AG09319 (cell line): ENCODE results near the gene MAST4.

Experiments used
- DNase-seq: peaks from one replicate; pipeline ENCODE4 v3.0.0-alpha.2; 2010; ENCODE audit warnings: low read depth; ENCODE audit errors: extremely low read depth
- CTCF ChIP-seq: IDR thresholded peaks from 2 replicates; pipeline ENCODE4 v1.5.1; 2011; ENCODE audit warnings: low read depth, mild to moderate bottlenecking, inconsistent platforms, low read length, moderate library complexity

The MAST4 gene

DNA sequence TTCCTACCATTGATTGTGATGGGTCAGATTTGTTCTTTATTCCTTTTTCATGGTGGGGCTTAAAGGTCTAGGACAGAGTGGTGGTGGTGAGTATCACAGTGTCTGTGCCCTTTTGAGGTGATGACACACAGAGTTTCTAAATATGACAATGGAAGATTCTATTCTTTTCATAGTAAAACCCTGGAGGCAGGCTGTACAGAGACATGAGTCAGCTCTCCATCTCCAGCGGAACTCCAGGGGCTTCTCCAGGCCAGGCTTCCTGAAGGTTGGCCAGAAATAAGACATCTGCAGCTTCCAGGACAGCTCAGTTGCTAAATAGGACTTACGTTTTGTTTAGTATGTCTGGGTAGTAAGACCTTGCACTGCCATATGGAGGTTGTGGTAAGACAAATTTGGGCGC is 370.9 kb downstream of the MAST4 start:
- TF ChIP-seq CTCF: no peak
- no peak for DNase-seq

DNA sequence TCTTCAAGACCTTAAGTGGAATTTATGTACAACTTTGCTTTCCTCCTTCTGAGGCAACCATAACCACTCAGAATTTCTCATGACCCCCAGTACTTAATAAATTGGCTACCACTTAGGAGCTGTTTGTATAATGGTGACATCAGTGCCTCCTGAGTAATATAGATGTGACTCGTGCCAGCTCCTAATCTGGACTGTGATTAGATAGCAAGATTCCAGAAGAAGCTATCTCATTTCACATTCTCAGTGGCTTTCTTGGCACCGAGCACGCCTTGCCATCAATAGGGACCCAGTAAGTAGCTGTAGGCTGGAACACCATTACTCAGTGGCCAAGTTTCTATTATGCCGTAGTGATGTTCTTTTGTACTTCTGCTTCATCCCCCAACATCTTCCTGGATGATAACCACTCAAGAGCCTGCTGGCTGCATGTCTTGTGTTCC is 371.7 kb downstream of the MAST4 start:
- no peak for DNase-seq

DNA sequence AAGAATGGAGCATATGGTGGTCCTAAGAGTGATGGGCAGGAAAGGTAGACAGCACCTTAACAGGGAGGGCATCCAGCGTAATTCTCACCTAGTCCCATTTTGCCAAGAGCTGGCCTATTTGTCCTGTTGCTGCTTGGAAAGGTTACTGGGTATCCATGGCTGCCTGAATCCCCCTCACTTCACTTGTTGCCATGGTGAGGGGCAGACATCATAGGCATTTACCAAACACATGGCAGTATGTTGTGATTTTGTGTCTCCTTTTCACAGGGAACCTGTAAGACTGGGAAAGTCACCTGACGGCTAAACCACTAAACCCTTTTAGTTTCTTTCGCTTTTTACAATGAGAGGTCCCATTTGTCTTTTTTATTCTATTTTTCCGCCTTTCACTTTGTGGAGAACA is 373.3 kb downstream of the MAST4 start:
- no peak for TF ChIP-seq CTCF
- DNase-seq: no peak

More for the DNA sequence above, 371.7 kb downstream of the MAST4 start:
- no peak for TF ChIP-seq CTCF

GRCh38 chr5:66969963-66970362 is 373.8 kb downstream of the MAST4 start:
- no peak for TF ChIP-seq CTCF
- no peak for DNase-seq

DNA sequence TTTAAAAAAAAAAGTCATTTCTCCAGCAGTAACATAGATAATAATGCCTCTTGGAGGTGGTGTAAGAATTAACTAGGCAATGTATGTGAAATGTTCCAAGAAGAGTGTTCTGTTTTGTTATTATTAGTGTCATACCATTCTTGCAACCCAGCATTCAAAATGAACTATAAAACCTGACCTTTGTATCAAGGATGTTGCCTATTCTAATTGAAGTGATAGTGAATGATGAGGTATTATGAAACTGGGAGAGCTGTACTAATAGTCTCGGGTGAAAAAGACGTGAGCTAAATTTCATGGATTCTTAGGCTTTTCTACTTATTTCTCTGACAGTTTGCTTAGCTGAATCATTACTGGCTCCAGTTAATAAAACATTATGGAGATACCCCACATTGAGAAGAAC is 375.8 kb downstream of the MAST4 start:
- TF ChIP-seq CTCF: no peak
- no peak for DNase-seq

DNA sequence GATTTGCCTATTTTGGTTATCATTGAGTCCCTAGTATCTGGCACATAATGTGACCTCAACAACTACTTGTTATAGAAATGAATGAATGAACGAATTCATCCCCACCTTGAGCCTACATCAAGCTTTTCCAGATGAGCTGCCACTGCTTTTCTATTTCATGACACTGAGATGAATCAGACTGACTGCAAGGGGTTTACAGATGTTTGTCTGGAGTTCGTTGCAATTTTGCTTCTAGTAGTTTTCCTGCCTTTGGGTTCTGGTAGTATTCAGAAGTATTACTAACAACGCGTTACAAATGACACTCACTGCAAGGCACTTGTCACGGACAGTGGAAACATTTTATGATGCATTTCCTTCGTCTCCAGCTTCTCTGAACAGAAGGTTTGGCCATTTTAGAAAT is 378.1 kb downstream of the MAST4 start:
- DNase-seq: no peak
- no peak for TF ChIP-seq CTCF

DNA sequence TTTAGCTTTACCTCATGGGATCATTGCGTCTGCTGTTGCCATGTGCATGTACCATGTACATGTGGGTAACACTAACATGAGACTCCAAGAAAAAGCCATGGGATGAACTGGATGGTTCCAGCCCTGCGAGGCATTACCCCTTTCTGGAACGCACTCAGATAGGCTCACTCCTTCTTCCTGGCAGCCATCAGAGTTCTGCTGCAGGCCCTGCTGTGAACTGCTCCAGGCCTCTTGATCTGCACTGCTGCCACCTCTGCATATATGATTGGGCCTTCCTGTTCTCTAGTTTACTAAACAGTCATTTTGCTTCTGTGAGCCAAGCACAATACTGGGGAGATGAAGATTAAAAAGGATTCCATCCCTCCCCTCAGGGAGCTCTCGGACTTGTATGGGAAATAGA is 379.9 kb downstream of the MAST4 start:
- no peak for DNase-seq
- TF ChIP-seq CTCF: no peak

DNA sequence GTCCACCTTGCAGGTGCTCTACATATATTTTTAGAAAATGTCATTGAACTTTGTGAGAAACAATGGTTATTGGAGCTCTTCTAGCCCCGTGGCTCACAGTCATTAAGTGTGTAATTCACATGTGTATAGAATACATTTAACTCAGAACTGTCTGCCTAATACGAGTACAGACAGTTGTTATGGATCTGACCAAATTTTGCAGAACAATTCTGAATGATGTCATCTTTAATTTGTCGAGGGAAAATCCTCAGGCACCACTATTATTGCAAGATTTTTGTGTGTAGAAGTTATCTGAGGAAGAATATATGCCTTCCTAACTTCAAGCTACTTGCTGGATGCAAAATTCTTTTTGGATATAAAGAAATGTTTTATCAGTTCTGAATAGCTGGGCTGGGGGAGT is 383.5 kb downstream of the MAST4 start:
- TF ChIP-seq CTCF: no peak
- DNase-seq: no peak
